Parathyroid adenoma (tissue), 2 donors: Measurements from ENCODE around the gene TRMT6.

Experiments
- H2AFZ ChIP-seq: fragments of 300-600 bp; sonication (generic); one replicate; pipeline ENCODE4 v1.7.0; 2017; ENCODE audit warnings: antibody characterized with exemption, mild to moderate bottlenecking
- H3K27ac ChIP-seq: fragments of 300-600 bp; sonication (generic); one replicate; pipeline ENCODE4 v1.7.0; 2017
- H3K27me3 ChIP-seq: fragments of 300-600 bp; sonication (generic); one replicate; pipeline ENCODE4 v1.7.0; 2017; ENCODE audit warnings: low read length; ENCODE audit not compliant: control insufficient read depth, insufficient read depth
- H3K36me3 ChIP-seq: fragments of 300-600 bp; sonication (generic); one replicate; pipeline ENCODE4 v1.7.0; 2017; ENCODE audit warnings: low read length; ENCODE audit not compliant: control insufficient read depth, insufficient read depth
- H3K4me1 ChIP-seq: fragments of 300-600 bp; sonication (generic); one replicate; pipeline ENCODE4 v1.7.0; 2017; ENCODE audit warnings: control low read depth
- H3K4me2 ChIP-seq: fragments of 300-600 bp; sonication (generic); one replicate; pipeline ENCODE4 v1.7.0; 2017; ENCODE audit warnings: low read length
- H3K4me3 ChIP-seq: fragments of 300-600 bp; sonication (generic); one replicate; pipeline ENCODE4 v1.7.0; 2017; ENCODE audit warnings: low read depth, low read length
- H3K79me2 ChIP-seq: fragments of 300-600 bp; sonication (generic); one replicate; pipeline ENCODE4 v1.7.0; 2017; ENCODE audit warnings: control low read depth
- H3K9ac ChIP-seq: fragments of 300-600 bp; sonication (generic); one replicate; pipeline ENCODE4 v1.7.0; 2017; ENCODE audit warnings: mild to moderate bottlenecking
- H3K9me3 ChIP-seq: fragments of 300-600 bp; sonication (generic); one replicate; pipeline ENCODE4 v1.7.0; 2017; ENCODE audit warnings: low read length; ENCODE audit not compliant: control insufficient read depth
- CTCF ChIP-seq: fragments of 300-600 bp; sonication (generic); IDR thresholded peaks from one replicate; pipeline ENCODE4 v1.7.0; 2017; ENCODE audit warnings: antibody characterized with exemption, mild to moderate bottlenecking
- donor health status: primary hyperparathyroidism.

The TRMT6 gene

GRCh38 chr20:5977975-5978374 is 27.6 kb upstream of the TRMT6 start:
- H3K27me3 ChIP-seq: no peaks in the 10 kb centered on the region
- H3K4me3 ChIP-seq: no peak overlapping the region
- no peak overlapping the region for H2AFZ ChIP-seq
- no peak overlapping the region for H3K9ac ChIP-seq
- no peaks in the 10 kb centered on the region for H3K79me2 ChIP-seq
- TF ChIP-seq CTCF: no peak
- no peaks in the 10 kb centered on the region for H3K36me3 ChIP-seq
- H3K27ac ChIP-seq: no peak overlapping the region
- no peaks in the 10 kb centered on the region for H3K4me1 ChIP-seq
- no peak overlapping the region for H3K4me2 ChIP-seq
- H3K9me3 ChIP-seq: no peaks in the 10 kb centered on the region

- no peak for TF ChIP-seq CTCF
- Histone ChIP-seq H2AFZ (no peak overlapping the region), H3K27ac (no peak overlapping the region), H3K9me3 (no peaks in the 10 kb centered on the region), H3K4me2 (no peak overlapping the region), H3K36me3 (no peaks in the 10 kb centered on the region), H3K27me3 (no peaks in the 10 kb centered on the region), H3K9ac (no peak overlapping the region), H3K4me3 (no peak overlapping the region), H3K79me2 (no peaks in the 10 kb centered on the region), H3K4me1 (no peaks in the 10 kb centered on the region)
These were observed 26.9 kb upstream of the TRMT6 start for GRCh38 chr20:5977223-5977622.

- no peaks in the 10 kb centered on the region for H3K9me3 ChIP-seq
- H3K9ac ChIP-seq: no peak overlapping the region
- no peaks in the 10 kb centered on the region for H3K36me3 ChIP-seq
- no peak for TF ChIP-seq CTCF
- H3K27me3 ChIP-seq: no peaks in the 10 kb centered on the region
- H3K27ac ChIP-seq: no peak overlapping the region
- no peaks in the 10 kb centered on the region for H3K79me2 ChIP-seq
- no peak overlapping the region for H3K4me3 ChIP-seq
- H2AFZ ChIP-seq: no peak overlapping the region
- no peaks in the 10 kb centered on the region for H3K4me1 ChIP-seq
- H3K4me2 ChIP-seq: no peak overlapping the region
These were observed 25.4 kb upstream of the TRMT6 start for GRCh38 chr20:5975778-5976177.

GRCh38 chr20:5974531-5974930 is 24.2 kb upstream of the TRMT6 start:
- H2AFZ ChIP-seq: no peak overlapping the region
- TF ChIP-seq CTCF: no peak
- H3K4me1 ChIP-seq: no peaks in the 10 kb centered on the region
- H3K4me2 ChIP-seq: no peak overlapping the region
- no peak overlapping the region for H3K27ac ChIP-seq
- H3K36me3 ChIP-seq: no peaks in the 10 kb centered on the region
- no peaks in the 10 kb centered on the region for H3K9me3 ChIP-seq
- no peak overlapping the region for H3K9ac ChIP-seq
- no peaks in the 10 kb centered on the region for H3K79me2 ChIP-seq
- no peak overlapping the region for H3K4me3 ChIP-seq
- no peaks in the 10 kb centered on the region for H3K27me3 ChIP-seq

GRCh38 chr20:5973971-5974370 is 23.6 kb upstream of the TRMT6 start:
- no peak overlapping the region for H3K27ac ChIP-seq
- no peak for TF ChIP-seq CTCF
- H3K27me3 ChIP-seq: no peaks in the 10 kb centered on the region
- no peaks in the 10 kb centered on the region for H3K79me2 ChIP-seq
- H3K36me3 ChIP-seq: no peaks in the 10 kb centered on the region
- H3K4me3 ChIP-seq: no peak overlapping the region
- no peak overlapping the region for H3K9ac ChIP-seq
- no peaks in the 10 kb centered on the region for H3K4me1 ChIP-seq
- H3K9me3 ChIP-seq: no peaks in the 10 kb centered on the region
- H2AFZ ChIP-seq: no peak overlapping the region
- no peak overlapping the region for H3K4me2 ChIP-seq
